Measurements from ENCODE around the gene DOCK2.

DOCK2 gene

GRCh38 chr5:169695025-169695625 lies 58.0 kb downstream of the DOCK2 start:
- DNase-seq, result no peak

- DNase-seq, result peak; percentile 4
Observed at GRCh38 chr5:169695919-169696490, 58.9 kb downstream of the DOCK2 start.

DNA sequence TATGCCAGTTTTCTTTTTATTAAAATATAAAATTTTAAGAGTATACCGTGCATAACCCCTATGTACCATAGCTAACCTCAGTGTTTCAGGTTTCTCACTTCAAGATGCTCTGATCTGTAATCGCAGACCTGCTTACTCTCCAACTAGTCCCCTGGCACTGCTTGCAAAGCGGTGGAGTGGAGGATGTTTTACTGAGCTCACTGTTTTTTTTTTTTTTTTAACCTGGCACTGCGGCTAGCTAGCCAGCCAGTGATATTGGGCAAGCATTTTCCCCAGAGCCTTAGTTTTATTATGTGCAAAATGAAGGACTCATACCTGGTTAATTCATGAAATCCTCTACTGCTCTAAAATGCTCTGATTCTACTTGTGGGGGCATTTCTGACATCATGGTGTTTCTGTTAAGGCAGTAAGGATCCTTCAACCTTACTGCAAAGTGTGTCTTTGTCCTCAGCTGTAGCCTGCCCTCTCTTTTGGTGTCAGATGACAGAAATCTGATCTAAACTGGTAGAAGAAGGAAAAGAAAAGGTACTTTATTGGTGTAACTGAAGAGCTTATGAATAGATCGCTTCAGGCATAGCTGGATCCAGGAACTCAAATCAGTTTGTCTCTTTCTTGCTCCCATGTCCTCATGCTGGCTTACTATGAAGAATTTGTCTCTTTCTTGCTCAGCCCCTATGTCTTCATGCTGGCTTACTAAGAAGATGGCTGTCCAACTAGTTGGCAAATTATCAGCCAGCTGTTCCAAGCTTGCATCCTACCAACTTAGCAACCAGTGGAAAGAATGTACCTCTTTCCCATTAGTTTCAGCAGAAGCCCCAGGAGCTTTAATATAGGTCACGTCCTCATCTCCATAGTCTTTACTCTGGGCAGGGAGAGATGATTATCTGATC lies 59.8 kb downstream of the DOCK2 start:
- no peak for DNase-seq

GRCh38 chr5:169697511-169697890 lies 60.4 kb downstream of the DOCK2 start:
- no peak for DNase-seq

- no peak for DNase-seq
Observed at GRCh38 chr5:169697976-169698375, 60.9 kb downstream of the DOCK2 start.

DNA sequence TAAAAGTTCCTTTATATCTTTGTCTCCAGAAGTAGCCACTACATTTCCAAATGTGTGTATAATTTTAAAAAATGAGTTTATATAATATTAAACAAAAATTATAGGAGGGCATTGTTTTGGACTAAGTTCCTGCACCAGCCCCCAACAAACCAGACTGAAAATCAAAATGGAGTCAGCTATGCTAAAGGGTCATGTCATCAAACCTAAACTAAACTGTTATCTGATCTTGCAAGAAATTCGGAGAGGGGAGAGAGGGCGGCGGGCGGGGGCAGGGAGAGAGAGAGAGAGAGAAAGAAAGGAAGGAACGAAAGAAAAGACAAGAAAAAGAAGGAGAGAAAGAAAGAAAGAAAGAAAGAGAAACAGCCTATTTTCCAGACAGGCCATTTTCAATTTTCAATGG lies 63.5 kb downstream of the DOCK2 start:
- DNase-seq, result no peak

DNA sequence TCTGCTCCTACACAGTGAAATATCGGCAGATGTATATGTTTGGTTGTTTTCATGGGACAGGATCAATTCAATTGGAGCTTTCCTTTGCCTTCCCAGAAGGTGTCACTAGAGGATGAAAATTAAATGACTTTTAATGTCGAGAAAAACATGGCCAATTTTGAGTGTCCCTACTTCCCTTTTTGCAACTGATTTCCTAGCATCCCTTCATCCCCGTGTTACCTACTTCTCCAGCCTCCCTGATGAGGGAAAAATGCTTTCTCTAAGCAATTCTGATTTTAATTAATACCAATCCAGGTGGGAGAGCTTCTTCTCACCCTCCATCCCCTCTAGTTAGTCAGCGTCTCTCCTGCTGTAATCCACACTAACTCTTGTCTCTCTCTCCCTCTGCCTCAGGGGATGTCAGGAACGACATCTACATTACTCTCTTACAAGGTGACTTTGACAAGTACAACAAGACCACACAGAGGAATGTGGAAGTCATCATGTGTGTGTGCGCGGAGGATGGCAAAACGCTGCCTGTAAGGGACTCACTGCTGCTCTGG lies 64.9 kb downstream of the DOCK2 start:
- peak; percentile 13 for DNase-seq

DNA sequence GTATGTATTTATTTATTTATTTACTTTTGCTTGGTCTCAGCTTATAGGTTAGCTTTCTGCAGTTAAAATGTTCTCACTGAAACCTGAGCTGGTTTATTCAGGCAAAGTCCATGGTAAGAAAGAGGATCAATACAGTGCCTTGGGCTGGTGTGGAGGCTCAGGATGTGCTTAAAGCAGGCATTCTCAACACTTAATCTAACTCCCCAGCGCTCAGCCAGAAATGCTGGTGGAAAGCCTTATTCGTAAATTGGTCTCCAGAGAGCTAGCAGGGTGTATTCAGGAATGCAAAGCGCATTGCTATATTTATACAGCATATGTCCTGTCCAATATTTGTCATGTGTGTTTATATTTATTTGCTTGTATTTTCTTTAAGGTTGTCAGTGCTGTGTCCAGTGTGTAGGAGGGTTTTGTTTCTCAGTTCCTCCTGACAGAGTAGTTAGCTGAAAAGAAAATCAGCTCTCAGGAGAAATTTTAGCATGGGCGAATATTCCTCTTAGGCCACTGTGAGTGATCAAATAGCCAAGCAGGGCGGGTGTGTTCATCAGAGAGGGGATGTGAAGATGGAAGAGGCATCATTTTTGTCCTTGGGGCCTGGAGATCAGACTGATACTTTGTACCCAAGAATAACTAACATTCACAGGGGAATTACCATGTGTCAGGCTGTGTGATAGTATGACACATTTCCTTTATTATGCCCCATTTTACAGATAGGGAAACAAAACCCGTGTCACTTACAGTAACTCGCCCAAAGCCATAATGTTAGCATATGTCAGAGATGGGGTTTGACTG lies 65.8 kb downstream of the DOCK2 start:
- no peak for DNase-seq

GRCh38 chr5:169703813-169704212 lies 66.7 kb downstream of the DOCK2 start:
- DNase-seq, result no peak

- no peak for DNase-seq
Observed at GRCh38 chr5:169705322-169705721, 68.2 kb downstream of the DOCK2 start.

DNA sequence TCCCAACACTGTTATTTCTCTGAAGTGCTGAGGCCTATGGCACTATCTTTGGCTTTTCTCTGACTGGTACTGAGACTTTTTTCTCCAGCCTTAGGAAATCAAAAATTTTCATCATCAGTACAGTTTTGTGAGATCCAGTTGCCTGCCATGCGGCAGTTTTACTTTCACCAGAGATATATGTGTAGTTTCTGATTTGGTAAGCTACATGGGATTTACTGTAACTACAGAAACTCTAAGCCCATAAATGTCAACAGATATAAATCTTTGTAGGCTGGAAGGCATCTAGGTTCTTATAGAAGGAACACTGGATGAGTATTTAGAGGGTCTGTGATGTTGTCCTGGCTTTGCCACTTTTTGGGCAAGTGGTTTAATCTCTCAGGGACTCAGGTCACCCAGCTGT lies 69.0 kb downstream of the DOCK2 start:
- DNase-seq, result no peak

- DNase-seq, result no peak
Observed at GRCh38 chr5:169706758-169707450, 69.8 kb downstream of the DOCK2 start.

GRCh38 chr5:169707686-169708085 lies 70.6 kb downstream of the DOCK2 start:
- DNase-seq, result no peak

GRCh38 chr5:169710675-169711074 lies 73.6 kb downstream of the DOCK2 start:
- DNase-seq, result no peak

- DNase-seq, result no peak
Observed at GRCh38 chr5:169711551-169712225, 74.6 kb downstream of the DOCK2 start.

- no peak for DNase-seq
Observed at GRCh38 chr5:169712428-169712827, 75.4 kb downstream of the DOCK2 start.

DNA sequence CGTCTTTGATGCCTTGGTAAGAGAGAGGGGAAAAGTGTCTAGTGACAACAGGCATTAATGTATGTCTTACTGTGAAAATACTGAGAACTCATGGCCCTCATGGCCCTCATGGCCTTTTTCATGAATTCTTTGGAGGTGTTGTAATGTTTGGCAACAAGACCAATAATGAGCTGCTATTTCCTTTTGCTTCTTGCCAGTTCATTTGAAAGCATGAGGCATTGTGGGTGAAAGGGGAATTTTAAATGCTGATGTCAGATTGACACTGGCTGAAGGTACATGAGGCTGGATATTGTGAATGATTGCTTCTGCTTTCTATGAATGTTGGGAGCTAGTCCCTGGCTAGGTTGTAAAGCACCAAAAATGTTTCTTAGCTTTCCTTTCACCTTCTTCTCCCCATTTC lies 79.2 kb downstream of the DOCK2 start:
- DNase-seq, result no peak

DNA sequence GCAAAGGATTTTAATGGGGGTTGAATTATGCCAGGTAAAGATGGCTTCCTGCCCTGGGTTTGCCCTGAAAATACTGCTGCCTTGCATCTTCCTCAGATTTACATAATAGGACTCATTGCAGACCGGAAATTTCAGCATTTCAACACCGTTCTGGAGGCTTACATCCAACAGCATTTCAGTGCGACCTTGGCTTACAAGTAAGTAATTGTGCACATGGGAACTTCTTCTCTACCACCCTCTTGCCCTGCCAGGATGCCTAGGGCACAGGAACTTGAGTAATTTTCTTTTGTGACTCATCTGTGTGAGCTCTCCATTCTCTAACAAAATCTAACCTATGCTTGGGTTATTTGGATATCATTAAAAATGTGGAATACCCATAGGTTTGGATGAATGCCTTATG lies 80.2 kb downstream of the DOCK2 start:
- DNase-seq, result no peak

DNA sequence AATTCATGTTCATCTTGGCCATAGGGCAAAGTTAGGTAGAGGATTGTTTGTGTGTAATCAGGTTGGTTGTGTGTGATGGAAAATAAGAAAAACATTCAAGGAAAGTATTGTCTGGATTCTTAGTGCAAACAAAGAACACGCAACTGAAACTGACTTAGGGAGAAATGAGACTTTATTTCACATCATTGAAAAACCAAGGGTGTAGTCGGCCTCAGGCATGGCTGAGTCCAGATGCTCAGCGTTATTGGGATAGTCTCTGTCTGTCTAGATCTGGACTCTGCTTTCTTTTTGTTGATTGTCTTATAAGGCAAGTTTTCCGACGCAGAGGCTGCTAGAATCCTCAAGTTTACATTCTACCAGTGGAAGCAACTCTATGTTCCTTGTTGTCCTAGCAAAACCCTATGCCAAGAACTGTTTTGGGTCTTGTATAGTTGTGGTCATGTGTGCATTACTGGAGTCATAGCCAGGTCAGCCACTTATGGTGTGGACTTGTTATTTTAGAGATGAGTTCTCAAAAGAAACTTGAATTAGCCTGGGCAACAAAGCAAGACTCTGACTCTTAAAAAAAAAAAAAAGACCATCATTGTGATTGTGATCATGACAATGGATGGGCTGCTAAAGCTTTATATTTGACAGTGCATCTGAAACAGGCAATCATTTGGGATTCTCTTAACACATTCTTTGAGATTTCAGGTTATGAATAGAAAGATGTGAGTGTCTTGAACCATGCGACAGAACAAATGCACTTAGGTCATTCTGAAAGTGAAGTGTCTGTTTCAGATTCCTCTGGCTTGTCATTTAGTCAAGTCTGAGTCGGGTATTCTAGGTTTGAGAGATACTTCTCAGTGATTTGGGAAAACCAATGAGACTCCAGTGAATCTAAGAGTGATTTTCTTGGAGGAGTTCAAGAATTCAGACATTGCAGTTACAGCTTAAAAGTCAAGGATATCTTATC lies 82.6 kb downstream of the DOCK2 start:
- DNase-seq, result no peak

DNA sequence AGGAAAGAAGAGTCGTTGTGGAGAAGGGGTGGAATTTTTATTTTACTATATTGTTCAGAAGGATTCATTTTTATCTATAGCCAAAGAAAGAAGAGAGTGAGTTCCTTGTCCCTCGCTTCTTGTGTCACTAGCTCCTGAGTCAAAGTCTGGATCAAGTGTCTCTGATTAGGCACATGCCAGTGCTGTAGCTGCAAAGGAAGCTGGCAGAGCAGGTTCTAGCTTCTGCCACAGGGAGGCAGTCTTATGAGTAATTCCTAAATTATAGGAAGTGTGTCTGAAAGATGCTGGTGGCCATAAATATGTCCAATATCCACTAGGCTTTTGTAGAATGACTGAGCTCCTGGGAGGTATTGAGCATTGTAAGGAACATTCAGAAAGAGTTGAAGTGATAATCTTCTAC lies 84.7 kb downstream of the DOCK2 start:
- DNase-seq, result no peak

Data from NCI-H2227 treated with DMSO at 0.1 percent for 48 hours (cell line).